B cell (primary cell): Measurements from ENCODE around the gene PRICKLE2. TPM values are rescaled to one million over a fixed set of nuclear protein-coding genes. Genes with fewer than 3 reads are reported as not detected.

Experiments used
- ATAC-seq: fragments of 200-7000 bp; cut with Tn5 transposase; one replicate; pipeline ENCODE4 v1.10.0; 2021; ENCODE audit warnings: low read depth, mild to moderate bottlenecking, moderate number of reproducible peaks, moderate library complexity
- CTCF ChIA-PET: fragments of 350-600 bp; sonication (Branson Sonifier 250); formaldehyde crosslinking; loops from one replicate; lab custom pipeline; 2021; ENCODE audit warnings: antibody characterized with exemption, inconsistent platforms; lab: Charles Lee
- POLR2A ChIA-PET: fragments of 350-600 bp; sonication (Branson Sonifier 250); formaldehyde crosslinking; loops from one replicate; lab custom pipeline; 2021; ENCODE audit warnings: antibody characterized with exemption; lab: Charles Lee
- DNase-seq: peaks from one replicate; pipeline ENCODE4 v3.0.0; 2013
- H2AFZ ChIP-seq: 2 replicates; pipeline ENCODE4 v1.6.1; 2012; ENCODE audit warnings: mild to moderate bottlenecking, low read depth, low read length; ENCODE audit not compliant: insufficient read depth, poor library complexity, severe bottlenecking
- H3K27ac ChIP-seq, 2 donors: 1 replicate in 1 of 2; 2 replicates in 1 of 2; pipeline ENCODE4 v1.5.1; 2012 to 2013; ENCODE audit warnings: low read length in 2 of 2, mild to moderate bottlenecking in 2 of 2, moderate library complexity in 1 of 2
- H3K27me3 ChIP-seq, 4 experiments: fragments of 200-600 bp in 1 of 4; sonication (generic) in 1 of 4; replicated peaks in 1 of 4; 1 replicate in 2 of 4; 2 replicates in 2 of 4; pipeline versions ENCODE4 v1.6.1 to v1.7.0; 2013 to 2016; ENCODE audit warnings: low read length in 3 of 4, mild to moderate bottlenecking in 2 of 4, mixed read lengths in 1 of 4, moderate library complexity in 1 of 4; ENCODE audit not compliant: insufficient read depth in 4 of 4, control insufficient read depth in 3 of 4; ENCODE audit errors: control extremely low read depth in 1 of 4
- H3K36me3 ChIP-seq, 2 experiments: replicated peaks in 1 of 2; 1 replicate in 1 of 2; 2 replicates in 1 of 2; pipeline versions ENCODE4 v1.6.1 to v1.7.1; 2013; ENCODE audit warnings: low read length in 1 of 2; ENCODE audit not compliant: insufficient read depth in 2 of 2, control insufficient read depth in 1 of 2; ENCODE audit errors: control extremely low read depth in 1 of 2, extremely low read depth in 1 of 2
- H3K4me1 ChIP-seq, 2 donors: fragments of 200-600 bp in 1 of 2; sonication (generic) in 1 of 2; 1 replicate in 1 of 2; 2 replicates in 1 of 2; pipeline versions ENCODE4 v1.5.1 to v1.6.1; 2013 to 2017; ENCODE audit warnings: low read length in 2 of 2; ENCODE audit not compliant: control insufficient read depth in 2 of 2, insufficient read depth in 2 of 2
- H3K4me2 ChIP-seq: replicated peaks from 2 replicates; pipeline ENCODE3; 2012; ENCODE audit warnings: mild to moderate bottlenecking, low read depth, low read length; ENCODE audit not compliant: poor library complexity, severe bottlenecking
- H3K4me3 ChIP-seq, 5 experiments: fragments of 200-600 bp in 1 of 5; sonication (generic) in 1 of 5; 1 replicate in 3 of 5; 2 replicates in 2 of 5; pipeline versions ENCODE4 v1.5.1 to v1.7.0; 2011 to 2016; ENCODE audit warnings: low read length in 4 of 5, mild to moderate bottlenecking in 4 of 5, low read depth in 2 of 5, control low read depth in 1 of 5, moderate library complexity in 1 of 5; ENCODE audit not compliant: insufficient read depth in 1 of 5; ENCODE audit errors: control extremely low read depth in 1 of 5, extremely low read depth in 1 of 5
- H3K79me2 ChIP-seq: fragments of 200-600 bp; sonication (generic); one replicate; pipeline ENCODE4 v1.6.0; 2016; ENCODE audit warnings: low read length; ENCODE audit not compliant: control insufficient read depth, insufficient read depth
- H3K9ac ChIP-seq: fragments of 200-600 bp; sonication (generic); 2 replicates; pipeline ENCODE4 v1.6.1; 2017; ENCODE audit warnings: mild to moderate bottlenecking, low read length, moderate library complexity
- H3K9me3 ChIP-seq, 3 donors: one replicate each; pipeline versions ENCODE4 v1.6.1 to v1.7.1; 2013; ENCODE audit warnings: low read length in 2 of 3; ENCODE audit not compliant: control insufficient read depth in 2 of 3, insufficient read depth in 1 of 3; ENCODE audit errors: control extremely low read depth in 1 of 3
- H4K20me1 ChIP-seq: 2 replicates; pipeline ENCODE4 v1.6.0; 2012; ENCODE audit warnings: mild to moderate bottlenecking, low read length; ENCODE audit not compliant: insufficient read depth, control insufficient read depth, poor library complexity, severe bottlenecking
- H3K27ac Mint-ChIP-seq: one replicate; pipeline ENCODE4 v1.8.0; 2021; ENCODE audit warnings: mixed read lengths
- H3K27me3 Mint-ChIP-seq: one replicate; pipeline ENCODE4 v1.8.0; 2021; ENCODE audit warnings: mixed read lengths
- H3K4me1 Mint-ChIP-seq: one replicate; pipeline ENCODE4 v1.8.0; 2021; ENCODE audit warnings: mixed read lengths
- H3K4me3 Mint-ChIP-seq: one replicate; pipeline ENCODE4 v1.8.0; 2021; ENCODE audit warnings: mixed read lengths
- H3K9me3 Mint-ChIP-seq: one replicate; pipeline ENCODE4 v1.8.0; 2022; ENCODE audit warnings: mixed read lengths; ENCODE audit not compliant: insufficient read depth
- CTCF ChIP-seq: fragments of 200-600 bp; IDR thresholded peaks from one replicate; pipeline ENCODE4 v1.8.0; 2022; ENCODE audit warnings: antibody characterized with exemption, mild to moderate bottlenecking
- EZH2 ChIP-seq: IDR thresholded peaks from 2 replicates; pipeline ENCODE4 v1.6.1; 2012; ENCODE audit warnings: borderline replicate concordance, low read depth, mild to moderate bottlenecking, moderate library complexity, low read length; ENCODE audit not compliant: insufficient read depth, poor library complexity, severe bottlenecking
- WGBS: methylation state at CpG from one replicate; pipeline ENCODE4 v1.1.5; 2013; ENCODE audit warnings: missing lambda C conversion rate; ENCODE audit not compliant: insufficient coverage; 5-methylcytosine and 5-hydroxymethylcytosine counted together
- intact Hi-C: fragments of 100-400 bp; cut with micrococcal nuclease; formaldehyde crosslinking; loops from one replicate; pipeline ENCODE4 v1.10.0; 2022
- polyA plus RNA-seq: library from polyadenylated mRNA; depleted of rRNA; stranded (reverse); fragments of >200 nt; gene quantifications from 2 replicates; pipeline ENCODE4 v1.2.3, GENCODE V29; 2012
- small RNA-seq: library from RNA; depleted of rRNA; stranded (forward); fragments of <200 nt; gene quantifications from one replicate; pipeline ENCODE3, GENCODE V24; 2012; ENCODE audit warnings: low replicate concordance, low read depth; ENCODE audit not compliant: insufficient read length
- total RNA-seq, 2 donors: library from RNA; stranded (reverse); fragments of 120-200 nt in 1 of 2; gene quantifications; 1 replicate in 1 of 2; 2 replicates in 1 of 2; pipeline versions ENCODE4 v1.2.3 to v1.2.4, GENCODE V29; 2013 to 2022

Gene PRICKLE2
- total and polyA plus RNA-seq, 2 donors (not counting 1 experiment from before 2014, with no cell fraction given): 0.30 to 1.4 TPM

DNA sequence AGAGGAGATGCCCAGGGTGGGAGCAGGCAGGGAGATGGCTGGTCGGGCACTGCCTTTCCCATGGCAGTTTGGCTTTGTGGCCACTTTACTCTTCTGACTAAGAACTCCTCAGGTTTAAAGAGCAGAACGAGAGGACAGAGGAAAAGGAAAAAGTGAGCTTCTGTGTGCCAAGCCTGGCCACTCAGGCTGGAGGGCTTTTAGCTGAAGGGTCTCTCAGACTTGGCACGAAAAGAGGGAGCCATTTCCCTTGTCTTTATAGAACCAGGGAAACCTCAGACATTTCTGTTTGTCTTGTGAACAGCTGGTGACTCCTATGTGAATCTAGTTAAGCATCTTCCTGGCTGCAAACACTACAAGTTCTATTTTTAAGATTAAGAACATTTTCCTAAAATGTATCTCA is 178.7 kb downstream of the PRICKLE2 start:
- no peaks in the 10 kb centered on the region for H4K20me1 ChIP-seq
- H3K9ac ChIP-seq: no peak overlapping the region
- intact Hi-C loops: no loop called here
- WGBS: 94% methylated on average over 3 of the region's 3 CpGs
- Mint-ChIP-seq H3K27me3 (peaks cover 10% of the 10 kb centered on the region), H3K27ac (no peak overlapping the region), H3K4me3 (no peak overlapping the region), H3K4me1 (peaks cover 7% of the 10 kb centered on the region), H3K9me3 (no peaks in the 10 kb centered on the region)
- no peak overlapping the region for H3K4me3 ChIP-seq
- TF ChIP-seq CTCF: no peak
- TF ChIP-seq EZH2: no peak
- H3K9me3 ChIP-seq: no peaks in the 10 kb centered on the region
- H3K36me3 ChIP-seq: no peaks in the 10 kb centered on the region
- no peak overlapping the region for H3K4me2 ChIP-seq
- H3K27me3 ChIP-seq: peaks cover 0 to 5% (median 2%) of the 10 kb centered on the region in 4 experiments
- no peaks in the 10 kb centered on the region for H3K79me2 ChIP-seq
- H3K4me1 ChIP-seq: no peaks in the 10 kb centered on the region
- ATAC-seq (no peak), DNase-seq (no peak)
- no peak overlapping the region for H3K27ac ChIP-seq
- ChIA-PET CTCF (interaction anchor here (1.9 kb wide), 1 partner anchor 8 kb away, joined by 5 read pairs; no protein-coding TSS in a partner anchor), POLR2A (no interaction called here)
- no peak overlapping the region for H2AFZ ChIP-seq

DNA sequence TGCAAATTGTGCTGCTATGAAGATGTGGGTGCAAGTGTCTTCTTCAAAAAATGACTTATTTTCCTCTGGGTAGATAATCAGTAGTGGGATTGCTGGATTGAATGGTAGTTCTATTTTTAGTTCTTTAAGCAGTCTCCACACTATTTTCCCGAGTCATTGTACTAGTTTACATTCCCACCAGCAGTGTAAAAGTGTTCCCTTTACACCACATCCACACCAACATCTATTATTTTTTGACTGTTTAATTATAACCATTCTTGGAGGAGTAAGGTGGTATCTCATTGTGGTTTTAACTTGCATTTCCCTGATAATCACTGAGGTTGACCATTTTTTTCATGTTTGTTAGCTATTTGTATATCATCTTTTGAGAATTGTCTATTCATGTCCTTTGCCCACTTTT is 182.3 kb downstream of the PRICKLE2 start:
- Mint-ChIP-seq H3K27ac (no peak overlapping the region), H3K4me1 (peaks cover 30% of the 10 kb centered on the region), H3K9me3 (no peaks in the 10 kb centered on the region), H3K27me3 (peaks cover 10% of the 10 kb centered on the region), H3K4me3 (no peak overlapping the region)
- Histone ChIP-seq H4K20me1 (no peaks in the 10 kb centered on the region), H3K4me1 (peaks cover 24 to 29% of the 10 kb centered on the region in 2 donors), H2AFZ (no peak overlapping the region), H3K4me2 (no peak overlapping the region), H3K27me3 (peaks cover 0 to 3% (median under 1%) of the 10 kb centered on the region in 4 experiments), H3K9ac (no peak overlapping the region), H3K36me3 (no peaks in the 10 kb centered on the region), H3K4me3 (no peak overlapping the region), H3K9me3 (peaks cover 0 to 3% (median 0%) of the 10 kb centered on the region in 3 donors), H3K27ac (no peak overlapping the region), H3K79me2 (no peaks in the 10 kb centered on the region)
- TF ChIP-seq EZH2: no peak
- TF ChIP-seq CTCF: no peak
- ChIA-PET CTCF (interaction anchor here (1.4 kb wide), 1 partner anchor 12 kb away, joined by 3 read pairs; no protein-coding TSS in a partner anchor), POLR2A (no interaction called here)
- WGBS: no CpG with 5 or more reads among the region's 1 CpG
- no peak for DNase-seq
- no peak for ATAC-seq
- intact Hi-C loops: no loop called here

Small RNA genes lying within 50 kb of the gene (small RNA-seq; reads per million reads assigned to genes)
- gene RF00012: not detected

Other genes starting within 250 kb of the PRICKLE2 start
- gene PSMD6, start 202.0 kb downstream of the PRICKLE2 start, total RNA-seq: 63.4 and 64.7 TPM in 2 replicates
- gene PSMD6, start 202.0 kb downstream of the PRICKLE2 start, polyA plus RNA-seq: 34.7 and 66.9 TPM in 2 replicates